A549 (cell line): ENCODE data around the gene CALHM3.

Source experiments
- BHLHE40 ChIP-seq: IDR thresholded peaks from 2 replicates; pipeline ENCODE4 v1.6.1; 2012; ENCODE audit warnings: low read depth, low read length, inconsistent platforms
- EHMT2 ChIP-seq: fragments of 200-600 bp; sonication (generic); IDR thresholded peaks from 2 replicates; pipeline ENCODE4 v1.6.1; 2016; ENCODE audit warnings: antibody characterized with exemption, low read depth, mild to moderate bottlenecking, moderate library complexity

DNA sequence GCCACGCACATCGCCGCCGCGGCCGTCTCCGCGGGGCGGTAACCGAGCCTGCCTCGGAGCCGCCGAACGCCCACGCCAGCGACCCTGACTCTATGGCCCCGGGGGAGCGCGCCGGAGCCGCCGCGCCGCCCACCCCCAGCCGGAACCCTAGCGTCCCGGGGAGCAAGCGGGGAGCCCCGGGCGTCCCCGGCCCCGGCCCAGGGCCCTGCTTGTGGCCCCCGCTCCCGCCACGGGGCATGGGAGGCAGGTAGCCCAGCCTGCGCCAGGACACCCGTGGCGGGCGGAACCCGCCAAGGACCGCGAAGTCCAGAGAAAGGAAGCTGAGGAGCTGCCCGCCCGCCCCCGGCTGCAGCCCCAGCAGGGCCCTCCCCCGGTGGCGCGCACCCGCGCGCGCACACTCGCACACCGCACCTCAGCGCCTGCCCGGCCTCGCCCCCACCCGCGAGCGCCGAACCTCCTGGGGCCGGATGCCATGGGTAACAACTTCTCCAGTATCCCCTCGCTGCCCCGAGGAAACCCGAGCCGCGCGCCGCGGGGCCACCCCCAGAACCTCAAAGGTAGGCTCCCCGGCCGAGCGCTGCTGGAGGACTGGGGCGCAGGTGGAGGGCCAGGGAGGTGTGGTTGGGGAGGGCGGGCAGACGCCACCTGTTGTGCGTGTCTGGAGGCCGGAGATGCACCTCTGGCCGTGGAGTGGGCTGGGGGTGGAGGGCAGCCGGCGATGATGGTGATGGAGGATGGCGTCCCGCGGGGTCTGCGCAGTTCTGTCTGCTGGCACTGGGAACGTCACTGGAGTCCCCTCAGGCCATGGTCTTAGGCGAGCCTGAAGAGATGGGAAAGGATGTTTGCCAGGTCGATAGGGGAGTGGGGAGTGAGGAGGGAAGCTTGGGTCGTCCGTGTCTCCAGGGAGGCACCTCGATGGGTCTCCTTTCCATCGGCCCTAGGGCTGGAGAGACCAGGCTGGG is 15.2 kb upstream of the CALHM3 start:
- no peak for TF ChIP-seq EHMT2
- TF ChIP-seq BHLHE40: no peak
